NOMO-1 treated with DMSO at 0.1 percent for 48 hours (cell line): ENCODE measurements around the gene UBTD1.
"Not testable (repeated sequence)": the region's sequence is repeated elsewhere in the genome, so short reads cannot be mapped to it uniquely, and the experiment has no call there.

Experiments
- DNase-seq: peaks from one replicate; lab custom pipeline; 2025; ENCODE audit not compliant: unreplicated experiment; lab: John Stamatoyannopoulos, UW

The UBTD1 gene

DNA sequence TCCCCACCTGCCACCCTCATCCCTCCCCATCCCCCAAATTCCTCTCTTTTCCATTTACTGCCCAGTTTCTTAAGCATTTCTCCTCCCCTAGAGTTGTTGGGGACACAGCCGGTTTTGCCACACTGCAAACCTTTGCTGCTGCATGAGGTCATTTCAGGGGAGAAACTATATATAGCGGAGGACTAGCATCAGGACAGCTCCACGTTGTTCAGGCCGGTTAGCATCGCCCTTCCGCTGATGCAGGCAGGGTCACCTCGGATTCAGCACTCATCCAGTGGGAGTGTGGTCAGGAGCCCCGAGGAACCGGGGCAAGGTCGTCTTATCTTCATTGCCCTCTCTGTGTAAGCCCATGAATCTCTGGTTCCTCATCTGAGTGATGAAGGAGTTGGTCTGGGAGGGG lies 15.6 kb downstream of the UBTD1 start:
- DNase-seq = no peak

DNA sequence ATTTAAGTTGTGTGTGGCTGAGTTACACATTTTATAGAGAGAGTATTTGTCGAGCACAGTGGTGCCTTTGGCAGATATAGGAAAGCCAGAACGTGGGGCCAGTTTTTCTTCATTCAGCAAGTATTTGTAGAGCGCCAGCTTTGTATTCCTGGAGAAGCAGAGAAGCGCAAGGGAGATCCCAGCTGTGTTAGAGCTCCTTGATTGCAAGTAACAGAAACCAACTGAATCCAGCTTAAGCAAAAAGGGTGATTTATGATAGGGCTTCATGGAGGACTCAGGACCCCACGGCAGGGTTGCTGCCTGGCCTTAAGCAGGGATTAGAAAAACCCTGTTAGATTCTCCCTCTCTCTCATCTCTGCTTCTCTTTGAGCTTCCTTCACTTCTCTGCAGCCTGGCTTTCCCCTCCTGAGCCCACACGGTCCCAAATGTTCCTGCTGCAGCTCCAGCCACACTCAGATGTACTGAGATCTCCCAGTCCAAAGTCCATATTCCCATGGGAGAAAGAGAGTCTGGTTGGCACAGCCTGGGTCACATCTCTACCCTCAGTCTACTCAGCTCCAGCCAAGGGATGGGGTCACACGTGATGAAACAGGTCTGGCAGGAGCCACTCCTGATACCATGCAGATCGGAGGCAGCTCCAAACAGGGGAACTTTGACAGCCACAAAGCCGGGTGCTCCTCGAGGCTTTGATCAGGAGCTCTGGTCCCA lies 16.7 kb downstream of the UBTD1 start:
- DNase-seq = no peak

DNA sequence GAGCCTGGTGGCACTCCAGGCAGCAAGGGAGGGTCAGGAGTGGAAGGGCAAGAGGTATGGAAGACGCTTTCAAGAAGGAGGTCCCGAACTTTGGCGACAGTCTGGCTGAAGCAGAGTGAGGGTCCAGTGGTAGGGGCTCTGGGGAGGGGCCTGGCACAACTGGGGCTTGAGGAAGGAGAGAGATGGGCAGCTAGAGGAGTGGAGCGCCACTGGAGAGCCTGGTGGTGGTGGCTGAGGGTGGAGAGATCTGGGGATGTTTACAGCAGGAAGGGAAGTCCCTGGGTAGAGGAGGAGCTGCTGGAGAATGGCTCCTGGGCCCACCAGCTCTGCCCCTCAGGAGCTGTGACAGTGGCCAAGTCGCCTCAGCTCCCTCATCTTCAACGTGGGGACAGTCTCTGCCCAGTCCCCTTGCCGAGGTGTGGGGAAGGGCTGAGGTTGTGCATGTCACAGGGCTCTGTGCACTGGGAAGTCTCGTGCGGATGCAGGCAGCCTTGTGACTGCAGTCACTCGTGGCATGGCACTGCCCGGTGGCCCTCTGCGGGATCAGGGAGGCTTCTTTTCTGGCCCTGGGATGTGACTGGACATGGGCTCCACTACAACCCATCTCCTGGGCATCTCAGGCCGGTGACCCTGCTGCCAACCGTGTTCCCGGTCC lies 18.5 kb downstream of the UBTD1 start:
- DNase-seq = no peak

DNA sequence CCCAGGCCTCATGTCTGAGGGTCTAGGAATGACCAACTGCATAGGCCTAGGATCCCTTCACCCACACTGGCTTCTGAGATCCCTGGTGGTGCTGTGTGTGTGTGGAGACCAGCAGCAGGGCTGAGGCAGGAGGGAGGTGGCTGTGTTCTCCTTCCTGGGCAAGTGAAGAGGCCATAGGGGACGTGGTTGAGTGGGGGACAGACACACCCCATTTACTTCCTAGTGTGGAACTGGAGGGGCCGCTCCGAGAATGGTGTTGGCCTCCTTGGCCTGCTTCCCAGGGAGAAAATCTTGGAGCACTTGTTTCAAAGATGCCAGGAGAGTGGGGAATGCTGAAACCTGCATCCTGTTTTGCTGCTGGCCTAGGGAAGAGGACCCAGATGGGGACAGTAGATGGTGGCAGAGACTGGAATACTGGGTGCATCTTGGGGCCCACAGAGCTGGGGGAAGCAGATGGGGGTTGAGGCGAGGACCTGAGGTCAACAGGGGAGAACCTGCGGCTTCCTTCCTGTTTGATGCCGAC lies 19.1 kb downstream of the UBTD1 start:
- DNase-seq = no peak

DNA sequence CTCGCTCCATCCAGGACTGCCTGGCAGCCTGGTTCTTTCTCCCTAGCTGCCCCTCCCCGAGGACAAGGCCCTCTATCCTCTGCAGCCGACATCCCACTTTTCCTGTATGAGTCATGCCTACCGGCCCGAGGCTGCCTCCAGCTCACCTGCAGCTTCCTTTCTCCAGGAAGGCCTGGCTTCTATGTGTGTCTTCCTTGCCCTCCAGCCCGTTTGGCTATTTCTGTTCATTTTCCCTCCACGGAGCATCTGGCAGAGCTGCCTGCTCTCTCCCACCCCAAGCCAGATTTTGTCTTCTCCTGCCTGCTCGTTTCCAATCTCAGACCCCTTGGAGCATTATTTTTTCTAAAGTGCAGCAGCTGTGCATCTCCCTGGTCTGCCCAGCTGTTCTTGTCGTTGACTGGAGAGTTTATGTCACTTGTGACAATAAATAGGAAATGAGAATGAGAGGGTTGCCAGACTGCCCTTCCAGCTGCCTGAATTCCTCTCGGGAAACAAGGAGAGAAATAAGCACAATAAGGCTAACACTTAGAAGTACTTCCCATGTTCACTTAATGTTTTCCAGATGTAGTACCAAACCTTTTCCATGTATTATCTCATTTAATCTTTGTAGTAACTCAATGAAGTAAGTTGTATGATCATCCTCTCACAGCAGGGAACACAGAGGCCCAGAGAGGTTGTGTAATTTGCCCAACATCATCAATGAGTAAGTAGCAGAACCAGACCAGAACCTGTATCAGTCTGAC lies 19.7 kb downstream of the UBTD1 start:
- no peak for DNase-seq

DNA sequence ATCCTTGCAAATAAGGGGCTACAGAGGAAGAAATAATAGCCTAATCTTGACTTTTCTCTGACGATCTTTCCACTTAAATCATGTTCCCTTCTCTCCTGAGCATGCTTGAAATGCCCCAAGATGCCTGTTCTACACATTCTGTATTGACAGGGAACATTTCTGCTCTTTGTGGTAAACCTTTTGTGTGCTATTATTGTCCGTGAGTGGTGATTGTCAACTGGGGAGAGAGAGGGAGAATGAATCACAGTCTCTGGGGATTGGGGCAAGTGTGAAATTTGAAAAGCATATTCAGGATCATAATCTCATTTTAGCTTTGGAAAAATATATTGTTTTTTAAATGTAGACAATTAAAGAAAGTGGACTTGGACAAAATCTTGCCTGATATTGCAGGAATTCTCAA lies 20.6 kb downstream of the UBTD1 start:
- DNase-seq = no peak

DNA sequence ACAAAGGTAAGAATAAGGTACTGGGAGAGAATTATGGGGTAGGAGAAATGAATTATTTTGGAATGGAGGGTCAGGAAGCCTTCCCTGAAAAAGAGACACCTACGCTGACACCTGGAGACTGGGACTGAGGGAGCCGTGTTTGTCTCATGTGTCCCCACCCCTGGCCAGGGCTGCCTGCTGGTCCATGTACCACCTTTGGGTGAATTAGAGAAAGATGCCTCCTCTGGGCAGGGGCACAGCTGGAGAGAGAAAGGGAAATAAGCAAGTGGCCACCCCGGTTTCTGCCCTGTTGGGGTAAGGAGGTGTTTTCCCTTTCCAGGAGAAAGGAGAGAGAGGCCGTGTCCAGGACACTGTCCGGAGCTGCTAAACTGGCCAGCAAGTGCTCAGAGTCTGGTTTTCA lies 21.8 kb downstream of the UBTD1 start:
- no peak for DNase-seq

DNA sequence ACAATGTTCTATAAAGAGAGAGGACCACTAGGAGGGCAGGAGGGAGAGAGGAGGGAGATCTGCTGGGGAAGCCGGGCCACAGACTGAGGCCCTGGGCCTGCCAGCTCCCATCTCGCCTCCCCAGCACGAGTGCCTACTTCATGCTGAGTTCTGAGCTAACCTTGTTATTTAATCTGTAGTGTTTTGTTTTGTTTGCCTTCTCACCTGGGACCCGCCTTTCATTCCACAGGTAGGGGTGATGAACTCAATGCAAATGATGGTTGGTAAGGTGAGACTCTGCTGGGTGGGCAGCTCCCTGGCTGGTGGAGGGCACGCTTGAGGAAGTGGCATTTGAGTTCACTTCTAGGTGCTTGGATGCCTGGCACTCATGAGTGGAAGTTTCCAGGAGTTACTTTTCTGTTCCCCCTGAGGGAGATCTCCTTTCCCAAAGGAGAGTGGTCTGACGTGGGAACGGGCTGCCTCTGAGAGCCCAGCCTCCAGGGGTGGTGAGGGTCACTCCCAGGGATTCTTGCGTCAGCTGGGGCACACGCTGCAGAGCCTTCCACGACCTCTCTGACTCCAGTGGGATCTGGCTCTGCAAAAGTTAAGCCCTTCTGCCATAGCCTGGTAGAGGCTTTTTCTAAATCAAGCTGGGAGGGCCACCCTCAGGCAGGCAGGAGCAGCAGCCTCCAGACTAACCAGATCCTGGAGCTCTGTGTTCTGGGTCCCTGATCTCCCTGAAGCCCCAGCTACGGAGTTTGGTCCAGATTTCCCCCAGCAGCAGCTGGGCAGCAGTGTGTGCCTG lies 22.4 kb downstream of the UBTD1 start:
- no peak for DNase-seq

DNA sequence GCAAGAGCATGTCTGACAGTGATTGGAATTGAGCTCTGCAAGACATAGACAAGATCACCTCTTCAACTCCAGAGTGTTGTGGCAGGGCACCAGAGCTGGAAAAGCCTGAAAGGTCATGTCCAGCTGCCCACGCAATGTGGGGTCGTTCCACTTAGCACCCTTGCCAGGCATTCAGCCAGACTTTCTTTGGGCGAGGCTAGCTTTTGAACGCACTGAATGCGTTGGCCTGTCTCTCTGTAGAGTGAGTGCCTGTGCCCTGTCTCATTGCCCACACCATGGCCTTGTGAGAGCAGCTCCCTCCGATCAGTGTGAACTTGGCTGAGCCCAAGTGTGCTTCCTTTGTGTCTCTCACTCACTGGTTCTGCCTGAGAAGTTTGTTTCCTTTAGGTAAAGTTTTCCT lies 23.3 kb downstream of the UBTD1 start:
- DNase-seq = no peak

DNA sequence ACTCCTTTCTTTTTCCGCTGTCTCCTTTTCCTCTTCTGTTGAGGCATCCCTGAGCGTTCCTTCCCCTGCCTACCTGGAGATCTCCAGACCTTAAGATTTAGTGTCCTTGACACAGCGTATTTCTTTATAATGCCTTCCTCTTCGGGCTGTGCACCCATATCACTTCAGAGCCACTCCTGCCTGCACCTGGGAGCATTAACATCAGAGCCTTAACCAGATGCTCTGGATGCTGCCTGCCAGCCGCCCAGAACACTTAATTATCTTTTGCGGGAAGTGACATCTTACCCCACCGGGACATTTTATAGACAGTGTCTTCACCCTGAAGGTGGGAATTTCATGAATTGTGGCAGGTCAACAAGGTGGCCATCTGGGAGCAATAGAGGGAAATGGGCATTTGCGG lies 24.2 kb downstream of the UBTD1 start:
- no peak for DNase-seq

DNA sequence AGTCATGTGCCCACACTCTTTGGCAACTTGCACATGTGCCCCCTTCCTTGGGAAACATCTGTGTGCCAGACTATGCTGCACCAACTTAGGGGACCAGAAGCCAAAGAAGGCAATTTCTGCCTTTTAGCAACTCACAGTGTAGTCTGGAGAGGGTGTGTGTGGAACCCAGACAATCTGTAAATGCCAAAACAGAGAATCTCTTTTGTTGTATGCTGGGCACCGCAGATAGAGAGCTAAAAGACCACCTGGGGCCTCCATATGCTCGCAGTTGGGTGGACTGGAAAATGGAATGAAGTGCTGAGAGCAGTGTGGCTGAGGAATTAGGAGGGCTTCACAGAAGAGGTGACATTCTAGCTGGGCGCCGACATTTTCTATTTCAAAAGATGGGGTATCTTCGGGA lies 26.4 kb downstream of the UBTD1 start:
- no peak for DNase-seq

DNA sequence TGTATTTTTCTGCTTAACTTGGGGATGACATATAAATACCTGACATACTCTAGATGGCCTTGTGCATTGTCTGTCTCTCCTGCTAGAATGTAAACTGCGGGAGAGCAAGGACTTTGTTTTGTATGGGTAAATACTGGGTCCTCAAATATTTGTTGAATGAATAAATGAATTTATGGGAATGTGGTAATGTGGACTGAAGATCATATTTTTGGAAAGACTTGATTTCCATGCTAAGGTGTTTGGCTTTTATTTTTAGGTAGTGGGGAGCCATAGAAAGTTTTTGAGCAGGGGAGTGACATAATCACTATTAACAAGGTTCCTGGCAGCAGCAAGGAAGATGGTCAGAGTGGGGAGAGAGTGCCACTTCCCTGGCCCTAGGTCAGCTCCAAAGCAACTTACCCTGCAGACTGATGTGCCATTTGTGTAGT lies 27.0 kb downstream of the UBTD1 start:
- DNase-seq = no peak

DNA sequence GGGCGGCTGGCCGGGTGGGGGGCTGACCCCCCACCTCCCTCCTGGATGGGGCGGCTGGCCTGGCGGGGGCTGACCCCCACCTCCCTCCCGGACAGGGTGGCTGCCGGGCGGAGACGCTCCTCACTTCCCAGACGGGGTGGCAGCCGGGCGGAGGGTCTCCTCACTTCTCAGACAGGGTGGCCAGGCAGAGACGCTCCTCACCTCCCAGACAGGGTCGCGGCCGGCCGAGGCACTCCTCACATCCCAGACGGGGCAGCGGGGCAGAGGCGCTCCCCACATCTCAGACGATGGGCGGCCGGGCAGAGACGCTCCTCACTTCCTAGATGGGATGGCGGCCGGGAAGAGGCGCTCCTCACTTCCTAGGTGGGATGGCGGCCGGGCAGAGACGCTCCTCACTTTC lies 30.2 kb downstream of the UBTD1 start:
- DNase-seq = not testable (repeated sequence)

DNA sequence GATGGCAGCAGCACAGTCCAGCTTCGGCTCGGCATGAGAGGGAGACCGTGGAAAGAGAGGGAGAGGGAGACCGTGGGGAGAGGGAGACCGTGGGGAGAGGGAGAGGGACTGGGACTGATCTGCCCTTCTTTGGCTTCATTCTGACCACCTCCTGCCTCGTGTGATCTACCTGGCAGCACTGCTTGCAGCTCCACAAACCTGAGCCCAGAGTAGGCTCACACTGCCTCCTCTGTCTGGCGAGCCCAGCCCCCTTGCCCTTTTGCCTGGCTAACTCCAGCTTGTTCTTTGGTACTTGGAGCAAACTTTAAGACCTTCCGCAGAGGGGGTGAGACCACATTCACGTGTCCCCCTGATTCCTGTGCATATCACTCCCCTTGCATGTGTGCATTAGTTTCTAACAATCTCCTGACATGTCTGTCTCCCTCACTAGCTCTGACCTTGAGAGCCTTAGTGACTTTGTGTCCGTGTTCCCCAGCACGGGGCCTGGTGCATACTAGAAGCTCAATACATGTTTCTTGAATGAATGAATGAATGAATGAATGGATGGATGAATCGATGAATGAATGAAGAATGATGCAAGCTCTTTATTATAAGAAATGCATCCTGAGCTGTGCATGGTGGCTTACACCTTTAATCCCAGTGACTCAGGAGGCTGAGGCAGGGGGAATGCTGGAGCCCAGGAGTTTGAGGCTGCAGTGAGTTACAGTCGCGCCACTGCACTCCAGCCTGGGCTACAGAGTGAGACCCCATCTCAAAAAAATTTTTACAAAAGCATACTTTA lies 31.2 kb downstream of the UBTD1 start:
- DNase-seq = no peak

DNA sequence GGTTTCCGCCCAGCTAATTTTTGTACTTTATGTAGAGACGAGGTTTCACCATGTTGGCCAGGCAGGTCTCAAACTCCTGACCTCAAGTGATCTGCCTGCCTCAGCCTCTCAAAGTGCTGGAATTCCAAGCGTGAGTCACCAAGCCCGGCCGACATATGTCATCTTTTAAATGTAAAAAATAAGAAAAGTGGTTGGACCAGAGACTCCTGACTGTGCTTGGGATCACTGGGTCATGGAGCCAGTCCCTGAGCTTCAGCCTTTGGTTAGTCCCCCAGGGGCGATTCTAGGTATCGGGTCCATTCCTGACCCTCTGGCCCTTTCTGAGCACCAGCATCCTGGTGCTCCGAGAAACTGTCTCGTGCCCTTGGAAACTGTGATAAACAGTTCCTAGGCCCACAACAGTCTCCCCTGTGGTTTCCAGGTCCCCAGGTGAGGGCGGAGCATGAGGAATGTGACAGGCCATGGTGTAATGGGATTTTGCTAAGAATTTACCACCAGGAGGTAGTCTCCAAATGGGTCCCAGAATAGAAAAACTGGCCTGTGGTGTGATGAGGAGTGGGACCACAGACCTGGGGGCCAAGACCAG lies 32.8 kb downstream of the UBTD1 start:
- DNase-seq = no peak

DNA sequence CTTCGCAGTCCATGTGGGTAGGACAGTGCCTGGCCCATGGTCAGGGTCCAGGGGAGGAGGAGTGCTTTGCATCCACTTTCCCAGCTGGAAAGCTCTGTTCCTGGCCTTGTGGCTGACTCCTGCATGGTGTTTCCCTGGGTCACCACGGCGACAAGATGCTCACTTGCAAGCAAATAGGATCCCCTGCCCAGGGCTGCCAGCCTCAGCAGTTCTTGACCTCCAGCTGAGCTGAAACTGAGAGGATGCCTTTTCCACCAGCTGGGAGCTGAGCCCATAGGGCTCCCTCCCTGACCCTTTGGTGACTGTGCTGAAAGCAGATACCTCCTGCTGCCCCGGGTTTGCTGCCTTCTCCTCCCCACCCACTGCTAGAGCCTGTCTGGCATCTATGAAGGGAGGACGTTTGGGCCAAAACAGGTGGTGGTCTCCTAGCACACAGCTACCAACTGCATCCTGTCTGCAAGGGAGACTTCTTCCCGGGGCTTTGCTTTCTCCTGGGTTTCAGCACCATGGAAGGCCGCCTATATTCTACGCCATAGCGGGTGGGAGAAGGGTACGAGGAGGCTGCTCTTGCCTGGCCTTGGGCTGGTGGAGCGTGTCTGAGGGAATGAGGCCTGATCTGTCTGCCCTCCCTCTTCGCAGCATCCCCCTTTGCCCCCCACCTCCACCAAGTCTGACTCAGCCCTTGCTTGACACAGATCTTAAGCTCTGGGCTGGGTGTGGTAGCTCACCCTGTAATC lies 34.4 kb downstream of the UBTD1 start:
- DNase-seq = no peak

DNA sequence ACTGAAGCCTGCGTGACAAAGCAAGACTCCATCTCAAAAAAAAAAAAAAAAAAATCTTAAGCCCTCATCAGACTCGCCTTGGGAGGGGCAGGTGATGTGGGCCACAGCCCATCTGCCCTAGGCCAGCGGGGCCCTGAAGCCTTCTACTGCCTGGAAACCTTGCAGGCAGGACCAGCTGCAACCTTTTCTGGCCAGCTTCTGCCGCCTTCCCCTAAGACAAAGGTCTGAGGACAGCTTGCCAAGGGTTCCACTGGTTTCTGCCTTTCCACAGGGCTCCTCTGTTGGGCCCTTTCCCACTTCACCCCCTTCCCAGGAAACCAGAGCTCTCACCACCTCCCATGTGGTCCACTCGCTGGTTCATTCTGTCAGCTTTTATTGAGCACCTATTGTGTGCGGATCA lies 35.2 kb downstream of the UBTD1 start:
- DNase-seq = no peak

DNA sequence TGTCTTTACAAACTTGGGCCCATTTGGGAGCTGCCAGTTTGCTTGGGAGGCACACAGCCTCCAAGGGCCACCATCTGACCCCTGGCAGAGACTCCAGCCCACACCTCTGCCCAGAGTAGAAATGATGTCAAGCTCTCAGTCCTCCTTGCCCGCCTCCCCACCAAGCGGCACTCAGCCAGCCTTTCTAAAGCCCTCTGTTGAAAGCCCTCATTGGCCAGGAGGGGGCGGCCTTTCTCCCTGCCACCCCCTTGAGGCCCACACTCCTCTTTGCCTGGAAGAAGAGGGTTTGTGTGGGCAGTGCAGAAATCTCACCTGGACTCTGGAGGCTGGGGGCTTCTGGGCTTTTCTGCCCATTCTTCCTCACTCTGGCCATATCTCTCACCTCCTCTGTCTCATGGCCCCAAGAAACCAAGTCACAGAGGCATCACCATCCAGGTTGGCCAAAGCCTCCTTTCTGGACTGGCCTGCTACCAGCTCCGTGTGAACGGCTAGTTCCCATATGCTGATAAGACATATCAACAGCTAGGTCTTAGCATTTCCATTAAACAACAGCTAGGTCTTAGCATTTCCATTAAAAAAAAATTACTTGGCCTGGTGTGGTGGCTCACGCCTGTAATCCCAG lies 36.1 kb downstream of the UBTD1 start:
- DNase-seq = peak; percentile 34
